IPS-NIHi7 (cell line): ENCODE results near the gene ITGA3.
A peak's percentile ranks its signal among the peaks of the same experiment; 100 is the strongest.

ENCODE experiments used
- DNase-seq: peaks from one replicate; pipeline ENCODE4 v3.0.0; 2012; ENCODE audit warnings: mixed read lengths; ENCODE audit errors: extremely low spot score

ITGA3 gene

DNA sequence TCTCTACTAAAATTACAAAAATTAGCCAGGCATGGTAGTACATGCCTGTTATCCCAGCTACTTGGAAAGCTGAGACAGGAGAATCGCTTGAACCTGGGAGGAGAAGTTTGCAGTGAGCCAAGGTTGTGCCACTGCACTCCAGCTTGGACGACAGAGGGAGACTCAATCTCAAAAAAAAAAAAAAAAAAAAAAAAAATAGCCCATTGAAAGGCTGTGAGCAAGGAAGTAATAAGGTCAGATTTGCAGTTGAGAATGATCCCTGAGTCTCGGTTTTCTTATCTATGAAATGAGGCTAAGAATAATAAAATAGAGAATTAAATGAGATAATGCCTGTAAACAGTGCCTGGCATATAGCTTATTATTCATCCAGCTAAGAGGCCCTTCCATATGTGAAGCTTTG is 37.9 kb downstream of the ITGA3 start:
- DNase-seq = no peak

DNA sequence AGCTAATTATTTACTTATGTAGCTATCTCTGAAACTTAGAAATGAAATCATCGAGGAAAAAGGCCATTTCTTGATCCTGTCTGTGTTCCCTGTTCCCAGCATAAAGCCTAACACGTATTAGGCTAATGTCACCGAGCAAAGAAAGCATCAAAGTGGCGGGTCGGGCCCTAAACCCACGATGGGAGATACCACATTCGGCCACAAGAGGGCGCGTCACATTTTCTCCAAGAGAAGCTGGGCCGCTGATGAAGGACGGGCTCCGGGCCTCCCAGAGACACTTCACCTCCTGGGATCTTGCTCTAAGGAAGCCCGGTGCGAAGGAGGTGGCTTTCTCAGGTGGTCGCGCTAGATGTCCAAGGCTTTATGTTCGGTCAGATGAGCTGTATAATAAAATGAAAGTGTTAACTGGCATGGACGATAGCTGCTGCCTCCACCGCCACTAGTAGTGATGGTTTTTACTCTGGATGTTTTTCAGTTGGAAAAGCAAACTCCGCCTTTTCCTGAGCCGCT is 38.4 kb downstream of the ITGA3 start:
- DNase-seq = peak; percentile 78

- DNase-seq = peak; percentile 99
These were observed 39.1 kb downstream of the ITGA3 start, which contains the start of gene PDK2 for GRCh38 chr17:50094753-50095619. TSS of gene PDK2 (plus strand) at chr17:50095351. CDS start at chr17:50095436, 85 bp downstream.

DNA sequence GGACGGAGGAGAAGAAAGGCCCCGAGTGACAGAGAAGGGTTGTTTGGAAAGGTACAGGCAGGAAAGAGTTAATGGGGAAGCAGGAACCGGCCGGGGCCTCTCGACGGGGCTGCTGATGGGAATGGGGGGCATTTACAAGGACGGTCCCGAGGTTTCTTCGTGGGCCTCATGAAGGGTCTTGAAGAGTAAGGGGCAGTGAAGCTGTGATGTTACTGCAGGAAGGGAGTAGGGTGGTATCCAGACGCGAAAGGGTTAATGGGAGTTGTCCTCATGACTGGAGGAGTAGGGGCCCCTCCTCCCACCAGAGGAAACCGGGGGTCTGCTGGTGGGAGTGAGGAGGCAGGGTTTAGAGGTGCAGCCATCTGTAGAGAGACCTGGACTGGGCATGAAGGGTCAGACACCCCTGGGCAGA is 39.7 kb downstream of the ITGA3 start:
- peak; percentile 43 for DNase-seq

GRCh38 chr17:50096092-50096491 is 40.2 kb downstream of the ITGA3 start:
- DNase-seq = no peak

- no peak for DNase-seq
These were observed 40.8 kb downstream of the ITGA3 start for GRCh38 chr17:50096758-50097157.

DNA sequence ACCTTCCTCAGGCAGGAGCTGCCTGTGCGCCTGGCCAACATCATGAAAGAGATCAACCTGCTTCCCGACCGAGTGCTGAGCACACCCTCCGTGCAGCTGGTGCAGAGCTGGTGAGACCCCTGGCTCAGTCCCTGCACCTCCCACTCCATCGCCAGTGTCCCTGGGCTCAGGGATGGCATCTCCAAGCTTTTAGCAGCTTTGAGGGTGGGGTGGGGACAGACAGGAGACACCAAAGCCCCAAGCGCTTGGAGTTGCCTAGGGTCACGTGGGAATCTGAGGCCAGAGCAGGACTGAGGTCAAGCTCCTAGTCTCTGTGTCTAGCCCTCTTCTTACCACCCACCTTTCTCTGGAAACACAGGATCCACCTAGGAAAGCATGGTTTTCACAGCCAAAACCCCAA is 41.5 kb downstream of the ITGA3 start:
- DNase-seq = no peak

DNA sequence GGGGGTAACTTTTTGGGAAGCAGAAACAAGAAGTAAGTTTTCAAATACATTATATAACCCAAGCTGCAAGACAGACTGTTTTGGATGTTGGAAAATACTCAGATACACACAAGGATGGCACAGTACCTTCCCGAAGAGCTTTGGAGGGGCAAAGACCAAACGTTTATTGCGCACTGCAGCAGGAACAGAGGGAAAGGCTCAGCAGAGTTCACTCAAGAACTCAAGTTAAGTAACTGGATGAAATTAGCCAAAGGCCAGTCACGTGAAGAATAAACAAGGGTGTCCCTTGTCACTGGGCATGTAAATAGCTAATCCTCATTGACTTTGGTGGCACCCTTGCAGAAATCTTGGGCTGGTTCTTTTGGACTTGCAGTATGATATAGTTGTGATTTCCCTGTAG is 42.0 kb downstream of the ITGA3 start:
- no peak for DNase-seq

- DNase-seq = no peak
These were observed 42.7 kb downstream of the ITGA3 start for GRCh38 chr17:50098583-50098982.

DNA sequence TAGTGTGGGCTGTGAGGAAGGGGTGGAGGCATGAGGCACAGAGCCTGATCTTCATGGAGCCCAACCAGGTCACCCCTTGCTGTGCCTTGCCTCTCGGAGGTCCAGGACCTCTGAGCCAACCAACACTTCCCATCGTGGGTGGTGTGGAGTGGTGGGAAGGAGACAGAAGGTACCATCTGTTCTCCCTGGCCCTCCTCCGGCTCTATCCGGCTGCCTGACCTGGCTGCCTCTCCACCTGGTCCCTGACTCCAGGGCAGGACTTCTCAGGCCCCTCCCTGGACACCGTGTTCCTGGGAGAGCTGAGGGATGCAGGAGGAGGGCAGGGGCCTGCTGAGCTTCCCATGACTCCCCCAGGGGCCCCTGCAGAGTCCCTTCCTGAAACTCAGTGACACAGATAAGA is 43.1 kb downstream of the ITGA3 start:
- DNase-seq = no peak

- DNase-seq = no peak
These were observed 44.6 kb downstream of the ITGA3 start for GRCh38 chr17:50100480-50100883.

- peak; percentile 38 for DNase-seq
These were observed 45.0 kb downstream of the ITGA3 start for GRCh38 chr17:50100921-50101345.

DNA sequence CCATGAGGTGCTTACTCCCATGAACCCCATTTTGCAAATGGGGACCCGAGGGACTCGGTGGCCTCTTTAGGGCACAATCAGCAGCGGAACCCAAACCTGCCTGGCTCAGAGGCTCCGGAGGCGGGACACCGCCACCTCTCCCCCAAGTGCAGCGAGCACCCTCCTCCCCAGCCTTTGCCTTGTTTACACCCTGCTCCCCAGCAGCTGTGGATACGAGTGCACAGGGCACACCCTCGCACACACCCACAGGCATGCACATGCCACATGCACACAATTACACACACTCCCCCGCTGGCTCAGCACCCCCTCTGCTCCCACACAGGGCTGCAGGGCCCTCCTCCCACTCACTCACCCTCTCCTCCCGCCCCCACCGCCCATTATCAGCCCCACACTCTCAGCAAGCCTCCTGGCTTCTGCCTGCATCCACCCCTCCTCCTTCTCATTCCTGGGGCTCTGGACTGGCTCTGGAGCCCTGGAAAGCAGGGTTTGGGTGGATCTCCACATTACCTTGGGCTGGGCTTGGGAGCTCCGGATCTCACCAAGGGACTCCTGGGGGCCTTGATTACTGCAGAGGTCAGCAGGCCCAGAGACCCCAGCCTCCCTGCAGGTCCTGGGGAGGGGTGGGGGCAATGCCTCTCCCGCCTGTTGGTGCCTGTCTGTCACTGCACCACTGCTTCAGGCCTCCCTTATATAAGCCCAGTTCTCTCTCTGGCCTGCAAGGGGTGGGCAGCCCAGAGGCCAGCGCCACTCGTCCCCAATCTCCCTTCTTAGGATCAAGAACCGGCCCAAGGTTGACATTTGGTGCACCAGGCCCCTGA is 45.6 kb downstream of the ITGA3 start:
- DNase-seq = peak; percentile 52

- DNase-seq = no peak
These were observed 46.5 kb downstream of the ITGA3 start for GRCh38 chr17:50102164-50102991.

DNA sequence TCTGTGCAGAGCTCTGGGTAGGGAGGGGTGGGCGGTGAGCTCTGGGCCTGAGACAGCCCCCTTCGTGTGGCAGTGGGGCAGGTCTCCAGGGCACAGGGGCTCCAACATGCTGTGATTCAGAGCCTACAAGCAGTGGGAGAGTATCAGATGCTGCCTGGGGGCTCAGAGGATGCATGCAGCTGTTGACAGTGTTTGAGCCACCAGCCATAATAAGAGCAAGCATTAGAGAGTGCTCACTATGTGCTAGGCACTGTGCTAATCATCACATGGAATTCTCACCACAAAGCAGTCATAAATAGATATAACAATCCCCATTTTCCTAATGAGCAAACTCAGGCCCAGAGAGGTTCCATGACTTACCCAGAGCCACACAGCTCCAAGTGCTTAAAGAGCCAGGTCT is 47.3 kb downstream of the ITGA3 start:
- no peak for DNase-seq

DNA sequence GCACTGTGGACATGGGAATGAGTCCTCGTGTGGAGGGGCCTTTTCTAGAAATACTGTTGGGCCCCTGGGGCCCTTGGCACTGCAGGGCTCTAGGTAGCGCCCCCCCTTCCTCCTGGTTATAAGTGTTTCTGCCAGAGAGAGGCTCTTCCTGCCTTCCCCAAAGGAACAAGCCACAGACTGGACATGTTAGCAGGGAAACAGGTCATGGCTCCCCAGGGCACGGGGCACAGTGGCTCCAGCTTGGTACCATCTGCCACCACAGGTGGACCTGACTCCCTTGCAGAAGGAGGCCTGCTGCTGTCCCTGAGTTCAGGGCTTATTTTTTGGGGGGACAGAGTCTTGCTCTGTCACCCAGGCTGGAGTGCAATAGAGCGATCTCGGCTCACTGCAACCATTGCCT is 48.0 kb downstream of the ITGA3 start:
- DNase-seq = no peak

GRCh38 chr17:50105811-50106210 is 49.9 kb downstream of the ITGA3 start:
- DNase-seq = no peak

- no peak for DNase-seq
These were observed 50.7 kb downstream of the ITGA3 start for GRCh38 chr17:50106393-50107131.

- no peak for DNase-seq
These were observed 52.0 kb downstream of the ITGA3 start for GRCh38 chr17:50107790-50108414.

DNA sequence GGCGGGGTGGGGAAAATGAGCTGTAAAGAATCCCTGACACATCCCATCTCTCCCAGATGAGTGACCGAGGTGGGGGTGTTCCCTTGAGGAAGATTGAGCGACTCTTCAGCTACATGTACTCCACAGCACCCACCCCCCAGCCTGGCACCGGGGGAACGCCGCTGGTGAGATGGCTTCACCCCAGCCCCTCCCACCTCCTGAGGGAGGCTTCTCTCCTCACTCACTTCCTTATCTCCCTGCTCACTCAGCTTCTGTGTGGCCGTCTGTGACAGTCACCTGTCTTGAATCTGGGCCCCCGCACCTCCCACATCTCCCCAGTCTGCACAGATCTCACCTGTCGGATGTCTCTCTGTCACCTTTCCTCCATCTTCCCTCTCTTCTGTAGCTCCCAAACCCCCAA is 52.6 kb downstream of the ITGA3 start:
- DNase-seq = no peak
